NOMO-1 (cell line): ENCODE measurements around the gene SCGB1C2.

Experiments used
- DNase-seq, 2 experiments: peaks; one replicate each; lab custom pipeline; 2025; ENCODE audit not compliant: unreplicated experiment in 2 of 2; lab: John Stamatoyannopoulos, UW

Gene SCGB1C2

GRCh38 chr17:147796-148740 is 10.7 kb downstream of the SCGB1C2 start:
- no peak for DNase-seq

- no peak for DNase-seq
These were observed 11.4 kb downstream of the SCGB1C2 start for GRCh38 chr17:148757-149156.

- DNase-seq = no peak
These were observed 11.9 kb downstream of the SCGB1C2 start for GRCh38 chr17:149231-149630.

- DNase-seq = no peak
These were observed 12.7 kb downstream of the SCGB1C2 start for GRCh38 chr17:149897-150584.

- no peak for DNase-seq
These were observed 13.6 kb downstream of the SCGB1C2 start for GRCh38 chr17:151004-151403.

- DNase-seq = no peak
These were observed 14.8 kb downstream of the SCGB1C2 start for GRCh38 chr17:151886-152859.

GRCh38 chr17:152860-153420 is 15.6 kb downstream of the SCGB1C2 start:
- DNase-seq = no peak

GRCh38 chr17:153851-154250 is 16.5 kb downstream of the SCGB1C2 start:
- no peak for DNase-seq

- no peak for DNase-seq
These were observed 18.2 kb downstream of the SCGB1C2 start for GRCh38 chr17:155576-155975.

- no peak for DNase-seq
These were observed 18.8 kb downstream of the SCGB1C2 start for GRCh38 chr17:156094-156621.

- DNase-seq = no peak
These were observed 19.6 kb downstream of the SCGB1C2 start for GRCh38 chr17:156946-157345.

GRCh38 chr17:157901-158300 is 20.5 kb downstream of the SCGB1C2 start:
- DNase-seq = no peak

- DNase-seq = no peak
These were observed 21.0 kb downstream of the SCGB1C2 start for GRCh38 chr17:158379-158778.

GRCh38 chr17:159609-160008 is 22.2 kb downstream of the SCGB1C2 start:
- DNase-seq = no peak

- no peak for DNase-seq
These were observed 23.0 kb downstream of the SCGB1C2 start for GRCh38 chr17:160336-160735.

- no peak for DNase-seq
These were observed 24.1 kb downstream of the SCGB1C2 start for GRCh38 chr17:161481-161880.

GRCh38 chr17:162689-163088 is 25.3 kb downstream of the SCGB1C2 start:
- DNase-seq = no peak

GRCh38 chr17:163514-164098 is 26.2 kb downstream of the SCGB1C2 start:
- no peak for DNase-seq

- DNase-seq = no peak
These were observed 27.2 kb downstream of the SCGB1C2 start for GRCh38 chr17:164303-165235.
